UCSD-AML1 (cell line): Measurements from ENCODE around the gene HEXIM1.
A peak's percentile ranks its signal among the peaks of the same experiment; 100 is the strongest.

Experiments used
- DNase-seq: peaks from one replicate; lab custom pipeline; 2025; ENCODE audit not compliant: unreplicated experiment; lab: John Stamatoyannopoulos, UW

HEXIM1 gene

GRCh38 chr17:45144199-45145034 is 3.9 kb upstream of the HEXIM1 start:
- no peak for DNase-seq

DNA sequence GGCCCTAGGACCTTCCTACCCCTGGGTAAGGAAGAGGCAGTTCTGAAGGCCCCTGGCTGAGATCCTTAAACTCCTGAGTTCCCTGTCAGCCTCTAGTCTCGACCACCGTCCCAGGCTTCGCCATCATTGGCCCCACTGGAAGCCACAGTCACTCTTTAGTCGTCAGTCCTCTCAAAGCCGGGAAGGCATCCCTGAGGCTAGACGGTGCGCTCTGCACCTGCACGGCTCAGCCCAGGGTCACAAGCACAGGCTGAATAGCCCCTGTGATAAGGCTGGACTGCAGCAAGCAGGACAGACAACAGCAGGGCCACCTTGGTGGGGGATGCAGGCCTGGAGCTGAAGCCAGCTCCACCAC is 3.3 kb upstream of the HEXIM1 start:
- no peak for DNase-seq

- no peak for DNase-seq
Observed at GRCh38 chr17:45146166-45146565, 2.1 kb upstream of the HEXIM1 start.

DNA sequence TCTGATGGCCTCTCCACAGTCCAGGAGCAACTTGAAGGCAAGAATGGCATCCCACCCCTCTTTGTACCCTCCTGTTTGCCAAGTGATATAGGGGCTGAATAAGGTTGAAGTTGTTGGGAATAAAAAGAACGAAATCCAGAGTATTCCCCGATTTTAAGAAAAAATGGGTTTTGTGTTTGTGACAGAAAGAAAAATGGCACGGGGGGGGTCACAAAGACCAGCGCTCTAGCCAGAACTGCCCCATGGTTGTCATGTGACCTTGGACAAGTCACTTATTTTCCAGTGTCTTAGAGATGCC is 1.7 kb upstream of the HEXIM1 start:
- no peak for DNase-seq

DNA sequence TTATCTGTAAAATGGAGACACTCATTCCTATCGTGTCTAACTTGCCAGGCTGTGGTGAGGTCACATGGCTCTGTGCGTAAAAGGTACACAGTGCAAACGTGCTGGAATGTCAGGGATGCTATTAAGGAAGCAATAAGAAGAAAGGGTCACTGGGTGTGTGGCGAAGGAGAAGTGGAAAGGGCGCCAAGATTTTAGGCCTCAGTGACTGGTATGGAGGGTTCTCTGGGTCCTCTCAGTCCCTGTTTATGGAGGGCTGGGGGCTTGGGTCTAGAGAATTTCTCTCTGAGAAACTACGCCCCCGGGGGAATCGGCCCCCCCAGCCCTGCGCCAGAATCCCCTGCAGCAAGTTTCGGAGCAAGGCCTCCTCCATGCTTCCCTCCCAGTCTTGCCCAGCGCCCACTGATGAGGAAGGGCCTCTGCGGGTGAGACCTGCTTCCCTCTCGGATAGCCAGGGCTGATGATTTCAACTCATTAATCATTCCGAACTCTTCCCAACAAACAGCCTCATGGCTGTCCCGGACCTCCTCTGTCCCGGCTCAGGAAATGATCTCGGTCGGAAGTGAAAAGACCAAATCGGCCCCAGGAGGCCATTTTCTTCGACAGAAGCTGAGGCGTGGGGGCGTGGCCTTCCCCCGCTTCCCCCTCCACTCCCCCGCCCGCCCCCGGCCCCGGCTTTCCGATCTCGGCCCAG is 1.2 kb upstream of the HEXIM1 start:
- DNase-seq = peak; percentile 94

DNA sequence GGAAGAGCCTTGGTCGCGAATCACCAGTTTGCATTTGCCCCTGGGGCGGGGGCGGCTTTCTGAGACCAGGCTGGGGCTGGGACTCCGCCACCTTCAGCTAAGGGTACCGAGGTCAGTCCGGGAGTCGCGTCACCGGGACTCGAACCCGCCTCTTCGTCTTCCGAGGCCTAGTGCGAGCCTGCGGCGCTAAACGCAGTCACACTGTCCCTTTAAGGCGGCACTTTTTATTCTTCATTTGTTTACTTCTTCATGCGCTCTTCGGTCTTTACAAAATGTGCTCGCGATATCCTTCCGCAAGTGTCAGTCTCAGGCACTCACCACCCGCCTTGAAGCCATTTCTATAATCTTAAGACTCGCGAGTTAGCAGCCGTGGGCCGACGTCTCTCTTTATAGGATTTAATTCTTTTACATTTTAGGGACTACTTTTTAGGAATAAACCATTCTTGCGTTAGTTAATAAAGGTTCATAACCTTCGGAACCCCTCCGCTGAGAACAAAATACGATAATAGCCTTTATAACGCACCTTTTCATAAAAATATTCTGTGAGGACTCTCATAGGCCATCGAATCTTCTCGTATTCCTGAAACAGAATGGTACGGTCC is 593 bp upstream of the HEXIM1 start:
- peak; percentile 94 for DNase-seq

- peak; percentile 86 for DNase-seq
Observed at GRCh38 chr17:45149037-45149668, 878 bp downstream of the HEXIM1 start.

DNA sequence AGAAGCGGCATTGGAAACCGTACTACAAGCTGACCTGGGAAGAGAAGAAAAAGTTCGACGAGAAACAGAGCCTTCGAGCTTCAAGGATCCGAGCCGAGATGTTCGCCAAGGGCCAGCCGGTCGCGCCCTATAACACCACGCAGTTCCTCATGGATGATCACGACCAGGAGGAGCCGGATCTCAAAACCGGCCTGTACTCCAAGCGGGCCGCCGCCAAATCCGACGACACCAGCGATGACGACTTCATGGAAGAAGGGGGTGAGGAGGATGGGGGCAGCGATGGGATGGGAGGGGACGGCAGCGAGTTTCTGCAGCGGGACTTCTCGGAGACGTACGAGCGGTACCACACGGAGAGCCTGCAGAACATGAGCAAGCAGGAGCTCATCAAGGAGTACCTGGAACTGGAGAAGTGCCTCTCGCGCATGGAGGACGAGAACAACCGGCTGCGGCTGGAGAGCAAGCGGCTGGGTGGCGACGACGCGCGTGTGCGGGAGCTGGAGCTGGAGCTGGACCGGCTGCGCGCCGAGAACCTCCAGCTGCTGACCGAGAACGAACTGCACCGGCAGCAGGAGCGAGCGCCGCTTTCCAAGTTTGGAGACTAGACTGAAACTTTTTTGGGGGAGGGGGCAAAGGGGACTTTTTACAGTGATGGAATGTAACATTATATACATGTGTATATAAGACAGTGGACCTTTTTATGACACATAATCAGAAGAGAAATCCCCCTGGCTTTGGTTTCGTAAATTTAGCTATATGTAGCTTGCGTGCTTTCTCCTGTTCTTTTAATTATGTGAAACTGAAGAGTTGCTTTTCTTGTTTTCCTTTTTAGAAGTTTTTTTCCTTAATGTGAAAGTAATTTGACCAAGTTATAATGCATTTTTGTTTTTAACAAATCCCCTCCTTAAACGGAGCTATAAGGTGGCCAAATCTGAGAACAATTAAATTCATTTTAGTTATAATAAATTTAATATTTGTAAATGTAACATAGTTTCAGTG is 1.7 kb downstream of the HEXIM1 start:
- DNase-seq = peak; percentile 71

DNA sequence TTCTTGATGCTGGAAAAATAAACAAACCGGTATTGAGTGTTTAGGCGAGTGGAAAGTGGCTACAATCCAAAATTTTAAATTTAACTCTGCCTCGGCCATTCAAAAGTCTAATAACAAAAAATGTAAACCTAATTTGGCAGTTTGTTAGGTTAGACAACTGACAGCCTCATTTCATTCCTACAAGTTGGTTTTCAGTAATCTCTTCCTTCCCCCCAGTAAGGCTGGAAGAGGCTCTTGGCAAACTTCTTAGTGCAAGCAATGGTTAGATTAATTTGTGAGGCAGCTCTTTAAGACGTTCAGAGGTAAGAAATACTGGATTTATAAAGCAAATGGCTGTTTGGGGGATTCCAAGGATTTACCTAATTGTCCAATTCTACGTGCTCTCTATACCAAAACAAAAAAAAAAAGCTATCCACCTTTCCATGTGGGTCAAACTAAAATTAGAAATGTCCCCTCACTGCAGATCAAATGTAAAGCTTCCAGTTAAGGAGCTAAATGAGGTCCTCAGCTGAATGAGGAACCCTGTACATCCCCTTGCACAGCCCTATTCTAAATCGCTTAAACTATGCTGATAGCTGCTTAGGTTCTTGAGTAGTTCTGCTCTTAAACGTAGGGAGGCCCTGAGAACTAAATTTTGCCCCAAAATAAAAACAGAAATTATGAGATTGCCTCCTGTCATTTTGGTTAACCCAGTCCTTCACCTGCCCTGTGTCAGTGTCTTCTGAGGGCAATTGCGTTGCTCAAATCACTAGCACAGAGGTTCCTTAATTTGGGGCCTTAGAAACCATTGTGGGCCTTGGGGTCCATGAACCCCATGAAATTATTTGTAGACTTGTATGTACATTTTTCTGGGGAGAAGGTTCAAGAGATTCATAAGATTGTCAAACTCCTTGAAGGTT is 2.9 kb downstream of the HEXIM1 start:
- DNase-seq = no peak

- DNase-seq = no peak
Observed at GRCh38 chr17:45155029-45155428, 6.8 kb downstream of the HEXIM1 start.

DNA sequence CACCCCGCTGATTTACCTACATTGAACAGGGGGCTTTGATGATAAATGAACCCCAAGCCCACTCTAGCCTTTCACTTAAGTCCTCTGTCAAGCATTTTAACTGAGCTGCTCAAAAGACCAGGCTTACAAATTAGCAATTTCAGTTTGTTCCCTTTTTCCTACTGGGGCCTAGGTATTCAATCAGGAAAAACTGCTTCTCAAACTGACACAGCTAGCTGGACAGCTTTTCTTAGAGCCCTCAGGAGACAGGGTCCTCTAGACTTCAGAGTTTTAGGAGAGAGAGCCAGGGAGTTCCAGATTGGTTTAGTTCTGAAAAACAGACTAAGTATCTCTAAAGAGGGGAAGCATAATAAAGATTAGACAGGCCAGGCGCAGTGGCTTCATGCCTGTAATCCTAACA is 7.2 kb downstream of the HEXIM1 start:
- no peak for DNase-seq

- DNase-seq = no peak
Observed at GRCh38 chr17:45156242-45156641, 8.0 kb downstream of the HEXIM1 start.

DNA sequence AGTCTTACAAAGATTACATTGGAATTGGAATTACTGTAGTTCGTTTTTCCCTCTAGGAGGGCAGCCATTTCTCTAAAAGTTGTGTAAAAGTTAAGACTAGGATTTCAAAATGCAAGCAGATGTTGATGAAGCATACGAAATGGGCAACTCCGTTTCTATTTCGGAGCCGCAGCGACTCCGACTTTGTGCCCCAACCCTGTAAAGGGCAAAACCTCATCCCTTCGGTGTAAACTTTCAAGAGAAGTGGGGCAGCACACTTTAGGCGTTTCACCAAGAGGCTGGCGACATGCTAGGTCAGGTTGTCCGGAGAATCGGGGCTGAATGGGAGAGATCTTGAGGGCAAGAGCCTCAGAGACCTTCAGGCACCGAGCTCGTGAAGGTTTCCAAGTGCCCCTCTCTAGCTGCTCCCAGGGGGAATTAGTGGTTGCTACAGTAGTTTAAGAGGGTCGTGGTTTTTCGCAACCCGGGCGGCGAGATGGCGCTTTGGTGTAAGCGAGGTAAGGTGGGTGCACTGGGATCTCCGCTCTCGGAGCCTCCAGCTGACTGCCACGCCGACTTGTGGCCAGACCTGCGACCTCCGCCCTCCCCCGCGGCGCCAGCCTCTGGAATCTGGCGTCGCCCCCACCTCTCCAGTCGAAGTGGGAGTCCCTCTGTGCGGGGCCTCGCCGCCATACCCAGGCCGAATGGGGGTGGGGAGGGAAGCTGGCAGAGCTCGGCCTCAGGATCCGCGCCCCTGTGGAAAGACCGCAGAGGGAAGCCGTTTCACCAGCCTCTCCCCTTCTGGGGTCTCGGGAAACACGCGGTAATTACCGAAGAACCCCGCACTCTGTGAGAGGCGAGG is 12.4 kb downstream of the HEXIM1 start:
- peak; percentile 74 for DNase-seq

DNA sequence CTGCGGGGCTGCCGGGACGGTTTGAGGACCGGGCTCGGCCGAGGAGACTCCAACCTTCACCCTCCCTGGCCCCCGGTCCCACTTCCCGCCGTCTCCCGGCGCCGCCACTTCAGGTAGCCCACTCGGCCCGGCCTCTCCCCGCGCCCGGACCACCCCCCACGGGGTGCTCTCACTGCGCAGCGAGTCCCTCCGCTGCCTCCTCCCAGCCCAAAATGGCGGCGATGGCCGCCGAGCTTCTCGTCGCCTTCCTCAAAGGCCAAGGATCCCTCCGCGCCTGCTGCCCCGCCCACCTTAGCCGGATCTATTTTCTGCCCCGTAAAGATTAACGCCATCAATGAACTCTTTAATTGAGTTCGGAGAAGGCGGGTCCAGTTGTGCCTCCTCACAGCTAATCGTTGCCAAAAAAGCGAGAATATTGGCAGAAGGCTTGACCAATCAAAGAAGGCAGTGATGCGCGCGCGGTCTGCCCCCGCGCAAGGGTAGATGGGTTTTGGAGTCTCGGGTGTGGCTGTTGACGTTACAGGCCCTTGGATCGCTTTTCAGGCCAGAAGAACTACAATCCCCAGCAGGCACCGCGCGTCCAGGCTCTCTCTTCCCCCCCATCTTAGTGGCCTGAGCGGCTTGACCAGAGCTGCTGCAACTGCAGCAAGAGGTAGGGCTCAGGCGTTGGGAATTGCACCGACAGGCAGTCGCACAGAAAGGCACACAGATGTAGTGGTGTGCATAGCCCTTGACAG is 13.2 kb downstream of the HEXIM1 start, which contains the start of gene HEXIM2:
TSS of gene HEXIM2 (plus strand) at position 588 of the 737 bp plus-strand sequence. CDS start 919 bp downstream, outside the sequence.
- peak; percentile 99 for DNase-seq

DNA sequence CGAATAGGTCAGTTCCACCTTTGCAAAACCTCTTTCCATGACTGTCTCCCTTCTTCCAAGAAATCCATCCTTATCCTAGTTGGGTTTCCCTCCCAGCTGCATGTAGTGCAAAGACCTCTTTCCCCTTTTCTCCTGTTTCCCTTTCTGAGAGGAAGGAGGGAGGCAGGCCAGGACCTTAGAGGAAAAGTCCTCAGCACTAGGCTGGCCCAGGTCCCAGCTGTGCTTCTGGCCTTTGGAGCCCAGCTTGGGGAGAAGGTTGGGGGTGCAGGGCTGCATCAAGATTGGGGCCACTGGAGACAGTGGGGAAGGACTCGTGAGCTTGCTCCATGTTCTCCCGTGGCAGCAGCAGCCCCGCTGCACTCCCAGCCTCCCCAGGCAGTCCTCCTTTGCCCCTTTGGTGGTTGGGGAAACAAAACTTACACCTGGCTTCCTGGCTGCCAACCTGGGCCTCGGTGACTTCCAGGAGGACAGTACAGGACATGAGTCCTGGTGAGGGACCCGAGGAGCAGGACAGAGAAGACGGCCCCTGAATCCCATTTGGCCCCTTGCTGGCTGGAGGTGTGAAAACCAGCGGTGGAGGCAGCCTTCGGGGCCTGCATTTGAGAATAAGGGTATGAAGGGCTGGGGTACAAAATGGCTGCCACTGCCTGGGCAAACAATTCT is 13.9 kb downstream of the HEXIM1 start:
- DNase-seq = no peak

DNA sequence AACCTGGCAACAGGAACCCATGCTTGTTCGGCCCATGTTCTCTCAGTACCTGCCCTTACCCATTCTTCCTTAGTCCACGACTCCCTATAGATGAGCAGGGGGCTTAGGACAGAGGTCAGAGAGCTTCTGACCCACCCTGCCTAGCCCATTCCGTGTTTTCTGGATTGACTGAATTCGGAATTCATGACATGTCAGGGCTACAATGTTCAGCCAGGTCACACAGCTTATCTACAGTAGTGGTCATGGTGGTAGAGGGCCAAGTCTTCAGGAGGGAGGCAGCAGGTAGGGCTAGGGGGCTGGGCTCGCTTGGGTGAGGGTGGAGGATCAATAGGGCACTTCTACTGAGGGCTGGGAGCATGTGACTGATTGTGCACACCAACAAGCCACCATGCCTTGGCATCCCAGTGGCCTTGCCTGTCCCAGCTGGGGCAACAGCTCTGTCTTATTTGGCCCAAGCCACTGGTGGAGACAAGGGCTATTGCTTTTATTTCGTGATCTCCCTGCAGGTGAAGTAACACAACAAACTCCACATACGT is 16.5 kb downstream of the HEXIM1 start:
- DNase-seq = no peak
